ENCODE measurements around the gene SLC44A3.

SLC44A3 gene

GRCh38 chr1:94840808-94841207 is 20.7 kb downstream of the SLC44A3 start:
- no peak for DNase-seq

GRCh38 chr1:94843430-94843829 is 23.3 kb downstream of the SLC44A3 start:
- no peak for DNase-seq

- DNase-seq = no peak
Observed at GRCh38 chr1:94843846-94844245, 23.7 kb downstream of the SLC44A3 start.

GRCh38 chr1:94846308-94846707 is 26.2 kb downstream of the SLC44A3 start:
- DNase-seq = no peak

GRCh38 chr1:94851571-94851970 is 31.4 kb downstream of the SLC44A3 start:
- DNase-seq = no peak

- no peak for DNase-seq
Observed at GRCh38 chr1:94852788-94853187, 32.6 kb downstream of the SLC44A3 start.

- DNase-seq = peak; percentile 72
Observed at GRCh38 chr1:94854458-94855306, 34.5 kb downstream of the SLC44A3 start.

- DNase-seq = no peak
Observed at GRCh38 chr1:94855307-94855700, 35.1 kb downstream of the SLC44A3 start.

GRCh38 chr1:94856004-94856403 is 35.8 kb downstream of the SLC44A3 start:
- no peak for DNase-seq

- no peak for DNase-seq
Observed at GRCh38 chr1:94856868-94857267, 36.7 kb downstream of the SLC44A3 start.

GRCh38 chr1:94858276-94858675 is 38.1 kb downstream of the SLC44A3 start:
- no peak for DNase-seq

- DNase-seq = no peak
Observed at GRCh38 chr1:94859174-94859573, 39.0 kb downstream of the SLC44A3 start.

- DNase-seq = no peak
Observed at GRCh38 chr1:94862718-94863117, 42.6 kb downstream of the SLC44A3 start.

GRCh38 chr1:94863297-94863911 is 43.2 kb downstream of the SLC44A3 start:
- no peak for DNase-seq

- DNase-seq = no peak
Observed at GRCh38 chr1:94863919-94864318, 43.8 kb downstream of the SLC44A3 start.

- DNase-seq = no peak
Observed at GRCh38 chr1:94864821-94865220, 44.7 kb downstream of the SLC44A3 start.

GRCh38 chr1:94865360-94865759 is 45.2 kb downstream of the SLC44A3 start:
- no peak for DNase-seq

GRCh38 chr1:94866164-94866807 is 46.1 kb downstream of the SLC44A3 start:
- no peak for DNase-seq

- DNase-seq = no peak
Observed at GRCh38 chr1:94871031-94871430, 50.9 kb downstream of the SLC44A3 start.

GRCh38 chr1:94872771-94873495 is 52.8 kb downstream of the SLC44A3 start:
- DNase-seq = no peak

GRCh38 chr1:94873520-94874351 is 53.6 kb downstream of the SLC44A3 start:
- DNase-seq = no peak

- no peak for DNase-seq
Observed at GRCh38 chr1:94874423-94874822, 54.3 kb downstream of the SLC44A3 start.

All from activated T-cell treated with anti-CD3 and anti-CD28 coated beads, Interleukin-2, amount 50 U/mL, for 1 hour (primary cell).